WTC11 (cell line): ENCODE results near the gene ZBTB8B. TPM values are rescaled to one million over a fixed set of nuclear protein-coding genes. Genes with fewer than 3 reads are reported as not detected.
A peak's percentile ranks its signal among the peaks of the same experiment; 100 is the strongest.

Experiments
- ARID4B ChIP-seq: sonication (generic); formaldehyde crosslinking; IDR thresholded peaks from 2 replicates; pipeline ENCODE4 v1.8.0; 2023; ENCODE audit warnings: missing genetic modification reagents, mild to moderate bottlenecking, borderline replicate concordance
- ATF1 ChIP-seq: sonication (generic); formaldehyde crosslinking; IDR thresholded peaks from 2 replicates; pipeline ENCODE4 v1.8.1; 2023; ENCODE audit warnings: mild to moderate bottlenecking, moderate library complexity, missing genetic modification reagents
- ATF2 ChIP-seq: sonication (generic); formaldehyde crosslinking; IDR thresholded peaks from 2 replicates; pipeline ENCODE4 v1.8.1; 2022; ENCODE audit warnings: low read depth, missing genetic modification reagents, borderline replicate concordance
- ATF6 ChIP-seq: sonication (generic); formaldehyde crosslinking; IDR thresholded peaks from 2 replicates; pipeline ENCODE4 v1.8.1; 2023; ENCODE audit warnings: mild to moderate bottlenecking, missing genetic modification reagents
- CREM ChIP-seq: sonication (generic); formaldehyde crosslinking; IDR thresholded peaks from 2 replicates; pipeline ENCODE4 v1.8.1; 2022; ENCODE audit warnings: mild to moderate bottlenecking, missing genetic modification reagents, moderate library complexity
- EMX1 ChIP-seq: fragments of 250-450 bp; sonication (Bioruptor Pico); IDR thresholded peaks from 2 replicates; pipeline ENCODE4 v1.8.0; 2021; ENCODE audit warnings: mild to moderate bottlenecking
- ETV6 ChIP-seq: sonication (generic); formaldehyde crosslinking; IDR thresholded peaks from 2 replicates; pipeline ENCODE4 v1.8.1; 2022; ENCODE audit warnings: mild to moderate bottlenecking, missing genetic modification reagents
- GTF2I ChIP-seq: fragments of 250-450 bp; sonication (Bioruptor Pico); conservative IDR thresholded peaks from 2 replicates; pipeline ENCODE4 v1.4.0; 2021; ENCODE audit warnings: mild to moderate bottlenecking
- HMGXB4 ChIP-seq: sonication (generic); formaldehyde crosslinking; IDR thresholded peaks from 2 replicates; pipeline ENCODE4 v1.8.1; 2023; ENCODE audit warnings: mild to moderate bottlenecking, moderate library complexity, missing genetic modification reagents
- MXD4 ChIP-seq: fragments of 250-450 bp; sonication (Bioruptor Pico); IDR thresholded peaks from 2 replicates; pipeline ENCODE4 v1.8.0; 2021; ENCODE audit warnings: mild to moderate bottlenecking, moderate library complexity, borderline replicate concordance
- PREB ChIP-seq: sonication (generic); formaldehyde crosslinking; IDR thresholded peaks from 2 replicates; pipeline ENCODE4 v1.8.1; 2022; ENCODE audit warnings: mild to moderate bottlenecking, missing genetic modification reagents, moderate library complexity, borderline replicate concordance
- SMAD3 ChIP-seq: sonication (generic); formaldehyde crosslinking; IDR thresholded peaks from 2 replicates; pipeline ENCODE4 v1.8.0; 2022; ENCODE audit warnings: missing genetic modification reagents, mild to moderate bottlenecking, borderline replicate concordance
- SP1 ChIP-seq: sonication (generic); formaldehyde crosslinking; conservative IDR thresholded peaks from 2 replicates; pipeline ENCODE4 v1.8.1; 2022; ENCODE audit warnings: missing genetic modification reagents
- TP53 ChIP-seq: sonication (generic); formaldehyde crosslinking; IDR thresholded peaks from 2 replicates; pipeline ENCODE4 v1.8.1; 2023; ENCODE audit warnings: mild to moderate bottlenecking, missing genetic modification reagents
- ZBTB21 ChIP-seq: sonication (generic); formaldehyde crosslinking; IDR thresholded peaks from 2 replicates; pipeline ENCODE4 v1.8.1; 2023; ENCODE audit warnings: mild to moderate bottlenecking, missing genetic modification reagents, borderline replicate concordance
- ZNF423 ChIP-seq: fragments of 250-450 bp; sonication (Bioruptor Pico); IDR thresholded peaks from 2 replicates; pipeline ENCODE4 v2.1.2; 2022; ENCODE audit warnings: mild to moderate bottlenecking, moderate library complexity
- ZNF425 ChIP-seq: fragments of 250-450 bp; sonication (Bioruptor Pico); conservative IDR thresholded peaks from 2 replicates; pipeline ENCODE4 v1.9.0; 2021; ENCODE audit warnings: mild to moderate bottlenecking
- ZNF512 ChIP-seq: sonication (generic); formaldehyde crosslinking; IDR thresholded peaks from 2 replicates; pipeline ENCODE4 v1.8.1; 2022; ENCODE audit warnings: missing genetic modification reagents, borderline replicate concordance
- total RNA-seq: library from RNA; stranded (reverse); gene quantifications from 3 replicates; pipeline ENCODE4 v1.2.3, GENCODE V29; 2021

ZBTB8B gene
- total RNA-seq, 1 experiment from 2014 or later: 2.7 TPM

- TF ChIP-seq ATF6 (CRISPR knock-in tag) (no peak), HMGXB4 (CRISPR knock-in tag) (no peak; the same call in 1 of the 2 replicates), SMAD3 (CRISPR knock-in tag) (no peak), TP53 (CRISPR knock-in tag) (0 out of 2 replicates have a peak, but pooled peaks have one; percentile 57), ETV6 (CRISPR knock-in tag) (no peak), ARID4B (CRISPR knock-in tag) (no peak), ZBTB21 (CRISPR knock-in tag) (no peak), GTF2I (CRISPR knock-in tag) (no peak), ZNF512 (CRISPR knock-in tag) (no peak), ATF1 (CRISPR knock-in tag) (no peak), ATF2 (no peak), PREB (CRISPR knock-in tag) (no peak), SP1 (CRISPR knock-in tag) (peak; percentile 60), MXD4 (CRISPR knock-in tag) (no peak), ZNF423 (no peak), ZNF425 (CRISPR knock-in tag) (no peak), EMX1 (CRISPR knock-in tag) (no peak), CREM (CRISPR knock-in tag) (peak; percentile 75)
These were observed 35.7 kb downstream of the ZBTB8B start (continued) for GRCh38 chr1:32500387-32501209.
